AG04449 (cell line): ENCODE results near the gene NME4.

Experiments used
- CTCF ChIA-PET: fragments of 350-600 bp; formaldehyde crosslinking; extraction: SDS; loops from one replicate; lab custom pipeline; 2021; ENCODE audit warnings: antibody characterized with exemption; lab: Yijun Ruan, JAX
- POLR2A ChIA-PET: fragments of 400-600, 350-600 bp; formaldehyde crosslinking; extraction: SDS; loops from one replicate; lab custom pipeline; 2020; ENCODE audit warnings: antibody characterized with exemption, inconsistent platforms; lab: Yijun Ruan, JAX
- DNase-seq: peaks from one replicate; pipeline ENCODE4 v3.0.0-alpha.2; 2010; ENCODE audit warnings: low read depth, low spot score
- H3K4me3 ChIP-seq: 2 replicates; pipeline ENCODE4 v1.5.1; 2011; ENCODE audit warnings: low read depth, mild to moderate bottlenecking, control low read depth, low read length
- CTCF ChIP-seq: IDR thresholded peaks from one replicate; pipeline ENCODE4 v1.5.1; 2011; ENCODE audit warnings: mild to moderate bottlenecking, moderate library complexity, low read length, control low read depth, inconsistent platforms; ENCODE audit not compliant: insufficient read depth; ENCODE audit errors: missing control alignments

The NME4 gene

GRCh38 chr16:371515-372301 is 25.3 kb upstream of the NME4 start:
- ChIA-PET POLR2A (interaction anchor here (0.6 to 1.6 kb wide), 2 partner anchors 20 to 30 kb away, joined by 3 to 6 read pairs; partner anchors contain the start of gene DECR2), CTCF (interaction anchor here (1.2 to 1.4 kb wide), 2 partner anchors 10 to 190 kb away, joined by 3 to 4 read pairs; no protein-coding TSS in a partner anchor)
- TF ChIP-seq CTCF: no peak
- DNase-seq: no peak
- H3K4me3 ChIP-seq: no peak overlapping the region

- CTCF ChIA-PET: no interaction called here
- no peak overlapping the region for H3K4me3 ChIP-seq
- no peak for DNase-seq
- POLR2A ChIA-PET: no interaction called here
- no peak for TF ChIP-seq CTCF
Measured at GRCh38 chr16:372302-372983, 24.6 kb upstream of the NME4 start.

- POLR2A ChIA-PET: no interaction called here
- DNase-seq: no peak
- TF ChIP-seq CTCF: no peak
- CTCF ChIA-PET: no interaction called here
- no peak overlapping the region for H3K4me3 ChIP-seq
Measured at GRCh38 chr16:373020-373598, 23.9 kb upstream of the NME4 start.

- no peak for DNase-seq
- no peak for TF ChIP-seq CTCF
- no peak overlapping the region for H3K4me3 ChIP-seq
- ChIA-PET POLR2A (no interaction called here), CTCF (no interaction called here)
Measured at GRCh38 chr16:373848-374615, 23.0 kb upstream of the NME4 start.

GRCh38 chr16:374616-374926 is 22.4 kb upstream of the NME4 start:
- ChIA-PET CTCF (no interaction called here), POLR2A (no interaction called here)
- no peak for DNase-seq
- no peak overlapping the region for H3K4me3 ChIP-seq
- no peak for TF ChIP-seq CTCF

GRCh38 chr16:375212-375611 is 21.8 kb upstream of the NME4 start:
- no peak for DNase-seq
- no peak for TF ChIP-seq CTCF
- CTCF ChIA-PET: interaction anchor here (1.4 kb wide), 1 partner anchor 13 kb away, joined by 3 read pairs; no protein-coding TSS in a partner anchor
- H3K4me3 ChIP-seq: no peak overlapping the region
- POLR2A ChIA-PET: no interaction called here
